Measurements from ENCODE around the gene INO80E.

DNA sequence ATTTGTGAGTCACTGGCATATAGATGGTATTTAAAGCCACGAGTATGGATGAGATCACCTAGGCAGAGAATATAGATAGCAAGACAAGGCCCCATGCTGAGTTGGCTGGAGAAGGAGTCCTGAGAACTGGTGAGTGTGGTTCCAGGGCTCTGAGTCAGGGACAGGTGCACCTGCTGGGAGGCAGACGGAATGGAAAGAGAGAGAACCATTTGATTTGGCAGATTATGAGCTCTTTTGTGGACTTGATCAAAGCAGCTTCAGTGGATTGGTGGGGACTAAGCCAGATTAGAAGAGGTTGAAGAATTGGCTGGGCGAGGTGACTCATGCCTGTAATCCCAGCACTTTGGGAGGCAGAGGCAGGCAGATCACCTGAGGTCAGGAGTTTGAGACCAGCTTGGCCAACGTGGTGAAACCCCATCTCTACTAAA, 22.7 kb downstream of the INO80E start:
- TF ChIP-seq, protein P1, sequence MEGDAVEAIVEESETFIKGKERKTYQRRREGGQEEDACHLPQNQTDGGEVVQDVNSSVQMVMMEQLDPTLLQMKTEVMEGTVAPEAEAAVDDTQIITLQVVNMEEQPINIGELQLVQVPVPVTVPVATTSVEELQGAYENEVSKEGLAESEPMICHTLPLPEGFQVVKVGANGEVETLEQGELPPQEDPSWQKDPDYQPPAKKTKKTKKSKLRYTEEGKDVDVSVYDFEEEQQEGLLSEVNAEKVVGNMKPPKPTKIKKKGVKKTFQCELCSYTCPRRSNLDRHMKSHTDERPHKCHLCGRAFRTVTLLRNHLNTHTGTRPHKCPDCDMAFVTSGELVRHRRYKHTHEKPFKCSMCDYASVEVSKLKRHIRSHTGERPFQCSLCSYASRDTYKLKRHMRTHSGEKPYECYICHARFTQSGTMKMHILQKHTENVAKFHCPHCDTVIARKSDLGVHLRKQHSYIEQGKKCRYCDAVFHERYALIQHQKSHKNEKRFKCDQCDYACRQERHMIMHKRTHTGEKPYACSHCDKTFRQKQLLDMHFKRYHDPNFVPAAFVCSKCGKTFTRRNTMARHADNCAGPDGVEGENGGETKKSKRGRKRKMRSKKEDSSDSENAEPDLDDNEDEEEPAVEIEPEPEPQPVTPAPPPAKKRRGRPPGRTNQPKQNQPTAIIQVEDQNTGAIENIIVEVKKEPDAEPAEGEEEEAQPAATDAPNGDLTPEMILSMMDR (IDR thresholded peaks at IDR 0.05): no peak
- TF ChIP-seq POLR2A (IDR thresholded peaks at IDR 0.05): no peak
